Measurements from ENCODE around the gene CLTB.

CLTB gene

GRCh38 chr5:176350416-176350815 is 65.9 kb downstream of the CLTB start:
- no peak for DNase-seq (ENCODE audit: low read depth)

DNA sequence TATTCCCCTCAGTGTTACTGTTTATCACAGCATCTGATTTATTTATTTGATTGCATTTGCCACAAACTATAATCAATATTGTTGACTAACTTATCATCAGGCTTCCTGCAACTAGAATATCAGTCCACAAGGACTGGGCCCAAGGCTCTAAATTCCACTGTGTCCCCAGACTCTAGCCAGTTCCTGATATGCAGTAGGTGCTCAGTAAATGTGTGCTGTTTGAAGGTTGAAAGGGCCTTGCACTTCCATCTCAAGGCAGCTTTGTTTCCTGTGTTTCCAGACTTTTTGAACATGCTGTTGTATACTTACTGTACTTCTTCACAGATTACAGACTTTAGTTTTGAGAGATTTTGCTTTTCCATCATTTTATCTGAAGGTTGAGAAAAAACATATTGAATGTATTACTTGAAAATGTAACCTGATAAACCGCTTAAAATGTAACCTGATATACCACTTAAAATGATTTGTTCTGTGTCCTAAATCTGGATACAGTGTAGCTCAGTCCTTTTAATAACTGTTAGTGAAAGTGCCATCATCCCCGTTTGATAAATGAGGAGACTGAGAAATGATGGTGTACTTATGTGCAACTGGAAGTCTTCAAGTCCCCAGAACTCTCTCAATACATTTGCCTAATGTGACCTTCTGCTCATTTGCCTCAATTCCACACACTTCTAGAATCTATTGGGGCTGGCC is 73.4 kb downstream of the CLTB start:
- no peak for DNase-seq (ENCODE audit: low read depth)
